HG03175 (cell line): ENCODE data around the gene MRPL38.
"Not testable (repeated sequence)": the region's sequence is repeated elsewhere in the genome, so short reads cannot be mapped to it uniquely, and the experiment has no call there.

Source experiments
- ATAC-seq: cut with Tn5 transposase; IDR thresholded peaks from one replicate; pipeline ENCODE4 v1.9.1; 2021; ENCODE audit warnings: mild to moderate bottlenecking, moderate library complexity; ENCODE audit not compliant: unreplicated experiment

The MRPL38 gene

GRCh38 chr17:75855310-75856061, 49.2 kb downstream of the MRPL38 start, which contains the start of gene WBP2:
Gene WBP2, minus strand, starts transcription at chr17:75855335. Its CDS starts 38 bp downstream, at chr17:75855297.
- peak; percentile 87 for ATAC-seq

GRCh38 chr17:75854881-75855309, 49.8 kb downstream of the MRPL38 start:
- ATAC-seq, result no peak

DNA sequence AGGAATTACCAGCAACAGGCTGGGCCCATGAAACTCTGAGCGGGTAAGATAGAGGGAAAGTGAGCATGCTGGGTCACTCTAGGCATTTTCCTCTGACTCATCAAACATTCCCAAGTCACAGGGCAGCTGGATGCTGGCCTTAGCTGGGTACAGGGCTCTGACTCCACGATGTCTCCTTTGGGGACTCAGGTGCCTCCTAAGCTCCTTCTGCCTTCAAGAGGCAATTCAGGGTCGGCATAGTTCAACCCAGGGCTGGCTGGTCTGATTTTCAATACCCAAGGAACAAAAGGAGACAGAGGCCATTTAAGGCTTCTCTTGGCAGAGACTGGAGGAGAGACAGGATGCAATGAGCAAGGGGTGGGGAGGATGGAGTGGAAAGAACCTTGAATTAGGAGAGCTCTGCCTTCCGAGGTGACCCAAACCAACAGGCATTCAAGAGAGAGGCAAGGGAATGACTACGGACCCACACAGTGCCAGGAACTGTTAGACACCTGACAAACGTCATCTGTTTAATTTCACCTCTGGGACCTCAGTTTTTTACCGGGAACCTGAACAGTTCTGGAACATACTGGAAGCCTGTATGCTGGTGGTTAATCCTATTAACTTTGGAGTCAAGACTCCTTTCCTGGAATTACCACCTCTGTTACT, 50.5 kb downstream of the MRPL38 start:
- ATAC-seq, result no peak

DNA sequence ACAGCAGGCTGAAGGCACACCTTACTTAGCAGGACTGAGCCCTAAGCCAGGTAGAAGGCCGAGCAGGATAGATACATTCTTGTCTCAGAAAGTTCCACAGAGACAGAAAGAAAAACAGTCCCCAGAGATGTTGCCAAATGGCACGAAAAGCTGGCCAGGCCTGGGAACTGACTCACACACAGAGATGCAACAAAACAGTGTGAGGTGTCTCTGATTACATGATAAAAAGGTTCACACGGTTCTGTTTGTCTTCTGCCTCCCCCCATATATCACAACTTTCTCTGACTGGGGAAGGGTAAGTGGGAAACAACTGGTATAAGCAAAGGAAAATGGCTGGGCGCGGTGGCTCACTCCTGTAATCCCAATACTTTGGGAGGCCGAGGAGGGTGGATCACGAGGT, 51.3 kb downstream of the MRPL38 start:
- ATAC-seq, result no peak

DNA sequence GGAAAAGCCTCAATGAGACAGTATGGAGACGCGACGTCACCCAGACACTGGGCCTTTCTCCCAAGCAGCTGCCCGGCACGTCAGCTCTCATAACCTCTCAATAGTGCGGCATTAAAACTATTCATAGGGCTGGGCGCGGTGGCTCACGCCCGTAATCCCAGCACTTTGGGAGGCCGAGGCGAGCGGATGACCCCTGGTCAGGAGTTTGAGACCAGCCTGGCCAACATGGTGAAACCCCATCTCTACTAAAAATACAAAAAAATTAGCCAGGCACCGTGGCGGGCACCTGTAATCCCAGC, 53.0 kb downstream of the MRPL38 start:
- ATAC-seq, result not testable (repeated sequence)

- no peak for ATAC-seq
These were observed 53.6 kb downstream of the MRPL38 start for GRCh38 chr17:75850928-75851692.

DNA sequence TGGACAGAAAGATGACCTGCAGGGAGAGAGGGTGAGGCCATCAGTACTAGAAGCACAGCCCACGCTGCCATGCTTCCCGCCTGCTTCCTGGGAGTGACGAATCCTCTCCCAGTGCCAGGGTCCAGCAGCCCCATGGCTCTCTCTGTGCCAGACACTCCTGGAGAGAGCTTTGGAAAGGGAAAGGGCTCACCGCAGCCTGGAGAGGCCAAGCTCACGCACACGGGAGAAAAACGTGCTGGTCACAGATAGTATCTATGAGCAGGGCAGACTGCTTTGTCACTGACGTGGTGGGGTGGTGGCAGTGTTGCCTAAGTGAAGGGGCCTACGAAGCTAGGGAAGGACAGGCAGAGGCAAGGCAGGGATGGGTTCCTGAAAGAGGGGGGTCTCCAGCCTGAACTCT, 55.0 kb downstream of the MRPL38 start:
- no peak for ATAC-seq

- no peak for ATAC-seq
These were observed 55.4 kb downstream of the MRPL38 start for GRCh38 chr17:75849279-75849646.
